BJ (cell line): ENCODE data around the gene GPRC5D. TPM values are rescaled to one million over a fixed set of nuclear protein-coding genes. Genes with fewer than 3 reads are reported as not detected.

Experiments
- CTCF ChIA-PET: fragments of 350-600 bp; formaldehyde crosslinking; extraction: SDS; loops from one replicate; lab custom pipeline; 2021; ENCODE audit warnings: antibody characterized with exemption, inconsistent platforms; lab: Yijun Ruan, JAX
- POLR2A ChIA-PET: fragments of 300-600 bp; sonication (Branson Sonifier 250); formaldehyde crosslinking; extraction: SDS; loops from one replicate; lab custom pipeline; 2021; ENCODE audit warnings: antibody characterized with exemption; lab: Charles Lee
- DNase-seq: peaks from one replicate; pipeline ENCODE4 v3.0.0-alpha.2; 2011; ENCODE audit warnings: low read depth
- H3K27me3 ChIP-seq: 2 replicates; pipeline ENCODE4 v1.6.0; 2011; ENCODE audit warnings: low read length; ENCODE audit not compliant: control insufficient read depth, insufficient read depth
- H3K36me3 ChIP-seq: 2 replicates; pipeline ENCODE4 v1.5.1; 2011; ENCODE audit warnings: low read length; ENCODE audit not compliant: control insufficient read depth, insufficient read depth
- H3K4me3 ChIP-seq: 2 replicates; pipeline ENCODE4 v1.5.1; 2011; ENCODE audit warnings: low read depth, mild to moderate bottlenecking, control low read depth, low read length
- polyA plus RNA-seq: library from polyadenylated mRNA; depleted of rRNA; stranded (reverse); fragments of >200 nt; gene quantifications from 2 replicates; pipeline ENCODE4 v1.2.3, GENCODE V29; 2011
- TF ChIP-seq, protein P1 (sequence below): IDR thresholded peaks from 2 replicates; pipeline ENCODE4 v1.5.1; 2011; ENCODE audit warnings: low read depth, mild to moderate bottlenecking, control low read depth, inconsistent platforms, low read length, moderate library complexity; ENCODE audit not compliant: insufficient read depth

The GPRC5D gene
- polyA plus RNA-seq, 1 experiment = not detected

DNA sequence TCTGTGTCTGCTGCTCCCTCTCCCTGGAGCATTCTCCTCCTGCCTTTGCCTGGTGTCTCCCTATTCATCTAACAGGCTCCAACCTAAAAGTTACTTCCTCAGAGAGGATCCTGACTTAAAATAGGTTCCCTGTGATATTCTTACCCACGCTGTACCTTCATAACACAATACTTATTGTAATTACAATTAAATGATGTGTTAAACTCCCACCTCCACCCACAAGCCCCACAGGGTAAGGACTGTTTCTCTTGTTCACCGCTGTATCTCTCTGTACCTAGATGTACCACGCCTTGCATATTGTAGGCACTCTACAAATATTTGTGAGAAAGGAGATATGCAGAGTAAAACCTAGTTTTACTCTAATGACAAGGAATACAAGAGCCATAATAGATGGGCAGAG lies 43.1 kb upstream of the GPRC5D start:
- POLR2A ChIA-PET = no interaction called here
- CTCF ChIA-PET = interaction anchor here (0.7 to 1.0 kb wide), 3 partner anchors 11 to 19 kb away, joined by 3 read pairs; no protein-coding TSS in a partner anchor
- Histone ChIP-seq H3K36me3 (no peaks in the 10 kb centered on the region), H3K4me3 (no peak overlapping the region), H3K27me3 (no peaks in the 10 kb centered on the region)
- TF ChIP-seq, protein P1, sequence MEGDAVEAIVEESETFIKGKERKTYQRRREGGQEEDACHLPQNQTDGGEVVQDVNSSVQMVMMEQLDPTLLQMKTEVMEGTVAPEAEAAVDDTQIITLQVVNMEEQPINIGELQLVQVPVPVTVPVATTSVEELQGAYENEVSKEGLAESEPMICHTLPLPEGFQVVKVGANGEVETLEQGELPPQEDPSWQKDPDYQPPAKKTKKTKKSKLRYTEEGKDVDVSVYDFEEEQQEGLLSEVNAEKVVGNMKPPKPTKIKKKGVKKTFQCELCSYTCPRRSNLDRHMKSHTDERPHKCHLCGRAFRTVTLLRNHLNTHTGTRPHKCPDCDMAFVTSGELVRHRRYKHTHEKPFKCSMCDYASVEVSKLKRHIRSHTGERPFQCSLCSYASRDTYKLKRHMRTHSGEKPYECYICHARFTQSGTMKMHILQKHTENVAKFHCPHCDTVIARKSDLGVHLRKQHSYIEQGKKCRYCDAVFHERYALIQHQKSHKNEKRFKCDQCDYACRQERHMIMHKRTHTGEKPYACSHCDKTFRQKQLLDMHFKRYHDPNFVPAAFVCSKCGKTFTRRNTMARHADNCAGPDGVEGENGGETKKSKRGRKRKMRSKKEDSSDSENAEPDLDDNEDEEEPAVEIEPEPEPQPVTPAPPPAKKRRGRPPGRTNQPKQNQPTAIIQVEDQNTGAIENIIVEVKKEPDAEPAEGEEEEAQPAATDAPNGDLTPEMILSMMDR = no peak
- no peak for DNase-seq

DNA sequence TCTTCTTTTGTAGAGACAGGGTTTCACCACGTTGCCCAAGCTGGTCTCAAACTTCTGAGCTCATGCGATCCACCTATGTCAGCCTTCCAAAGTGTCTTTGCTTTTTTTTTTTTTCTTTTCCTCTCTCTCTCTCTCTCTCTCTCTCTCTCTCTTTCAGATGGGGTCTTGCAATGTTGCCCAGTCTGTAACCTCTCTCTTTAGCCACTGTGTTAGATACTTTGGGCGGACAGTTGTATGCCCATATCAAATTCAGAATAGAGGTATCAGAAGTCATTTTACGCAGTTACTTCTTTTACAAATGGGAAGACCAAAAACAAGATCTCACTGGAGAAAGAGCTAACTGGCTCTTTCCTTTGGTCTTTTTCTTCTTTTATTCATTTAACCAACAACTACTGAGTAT lies 41.4 kb upstream of the GPRC5D start:
- Histone ChIP-seq H3K4me3 (no peak overlapping the region), H3K27me3 (no peaks in the 10 kb centered on the region), H3K36me3 (peaks cover 5% of the 10 kb centered on the region; the same call in 1 of the 2 replicates)
- no peak for DNase-seq
- TF ChIP-seq, protein P1 = no peak
- POLR2A ChIA-PET = no interaction called here
- CTCF ChIA-PET = no interaction called here

DNA sequence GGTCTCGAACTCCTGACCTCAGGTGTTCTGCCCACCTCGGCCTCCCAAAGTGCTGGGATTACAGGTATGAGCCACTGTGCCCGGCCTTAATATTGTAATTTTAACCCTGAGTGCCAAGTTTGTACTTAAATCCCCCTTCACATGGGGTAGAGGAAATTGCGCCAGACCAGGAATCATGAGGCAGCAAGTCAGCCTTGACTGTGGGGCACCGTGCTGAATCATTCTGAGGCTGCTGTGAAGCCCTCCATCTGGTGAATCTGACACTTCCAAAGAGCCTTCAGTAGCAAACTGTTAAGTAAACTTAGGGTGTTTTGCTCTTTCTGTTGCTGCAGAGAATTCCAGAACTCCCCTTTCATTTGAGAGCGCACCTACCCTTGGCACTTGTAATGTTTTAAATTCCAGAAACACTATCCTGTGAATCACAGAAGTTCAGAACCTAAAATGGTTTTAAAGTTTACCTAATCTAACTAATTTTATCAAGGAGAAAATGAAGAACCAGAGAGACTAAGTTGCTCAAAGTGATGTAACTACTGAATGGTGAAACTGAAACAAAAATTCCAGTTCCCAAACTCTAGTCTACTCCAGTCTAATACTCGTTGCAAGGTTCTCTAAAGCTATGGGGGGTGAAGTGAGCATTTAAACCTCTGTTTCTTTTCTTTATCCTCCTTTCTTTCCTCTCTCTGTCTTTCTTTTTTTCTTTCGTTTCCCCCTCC lies 40.6 kb upstream of the GPRC5D start:
- Histone ChIP-seq H3K4me3 (peak overlapping the region; percentile 12; the same call in 1 of the 2 replicates), H3K27me3 (no peaks in the 10 kb centered on the region), H3K36me3 (peaks cover 5% of the 10 kb centered on the region; the same call in 1 of the 2 replicates)
- DNase-seq = peak; percentile 73
- TF ChIP-seq, protein P1 = no peak
- CTCF ChIA-PET = interaction anchor here (1.0 kb wide), 1 partner anchor 9 kb away, joined by 4 read pairs; no protein-coding TSS in a partner anchor
- POLR2A ChIA-PET = no interaction called here

DNA sequence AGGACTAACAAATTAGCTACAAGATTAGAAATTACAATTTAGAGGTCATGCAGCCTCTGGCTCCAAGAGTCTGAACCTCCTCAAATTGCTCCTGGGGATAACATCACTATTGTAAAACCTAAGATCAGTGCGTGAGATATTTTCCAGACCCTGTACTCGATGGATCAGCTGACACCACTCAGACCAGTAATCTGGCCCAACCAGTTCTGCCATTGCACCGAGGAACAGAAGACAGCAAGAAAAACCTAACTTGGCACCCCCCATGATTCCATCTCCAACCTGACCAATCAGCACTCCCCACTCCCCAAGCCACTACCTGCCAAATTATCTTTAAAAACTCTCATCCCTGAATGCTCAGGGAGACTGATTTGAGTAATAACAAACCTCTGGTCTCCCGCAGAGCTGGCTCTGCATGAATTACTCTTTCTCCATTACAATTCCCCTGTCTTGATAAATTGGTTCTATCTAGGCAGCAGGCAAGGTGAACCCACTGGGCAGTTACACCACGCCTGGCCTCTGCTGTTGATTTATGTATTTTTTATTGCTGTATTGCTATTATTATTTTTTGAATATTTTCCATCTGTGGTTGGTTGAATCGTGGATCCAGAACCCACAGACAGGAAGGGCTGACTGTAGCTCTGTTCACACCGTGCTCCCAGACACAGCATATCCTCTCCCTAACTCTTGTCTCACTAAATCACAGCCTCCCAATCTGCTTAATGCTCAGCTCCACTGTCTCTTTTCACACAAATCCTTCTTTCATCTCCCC lies 38.9 kb upstream of the GPRC5D start:
- ChIA-PET POLR2A (no interaction called here), CTCF (interaction anchor here (1.1 to 1.2 kb wide), 2 partner anchors 244 to 253 kb away, joined by 3 to 4 read pairs; no protein-coding TSS in a partner anchor)

More for the DNA sequence above, 38.9 kb upstream of the GPRC5D start:
- Histone ChIP-seq H3K36me3 (peaks cover 13% of the 10 kb centered on the region), H3K27me3 (no peaks in the 10 kb centered on the region), H3K4me3 (no peak overlapping the region)
- TF ChIP-seq, protein P1 = no peak
- DNase-seq = no peak
